HCT116 (cell line): Measurements from ENCODE around the gene SNAPC2. TPM values are rescaled to one million over a fixed set of nuclear protein-coding genes. Genes with fewer than 3 reads are reported as not detected.

Source experiments
- ATAC-seq: fragments of 200-7000 bp; cut with Tn5 transposase; 2 replicates; pipeline ENCODE4 v1.9.1; 2020; ENCODE audit warnings: mild to moderate bottlenecking, moderate library complexity
- BruUV-seq: library from RNA; stranded (reverse); fragments of 400-500 nt; replicated peaks from 2 replicates; lab custom pipeline; 2021; lab: Mats Ljungman, UMichigan
- CTCF ChIA-PET: fragments of 300-600 bp; sonication (Branson Sonifier 250); formaldehyde crosslinking; loops from one replicate; lab custom pipeline; 2021; ENCODE audit warnings: antibody characterized with exemption; lab: Charles Lee
- POLR2A ChIA-PET: fragments of 300-600, 350-600 bp; sonication (Branson Sonifier 250); formaldehyde crosslinking; loops from one replicate; lab custom pipeline; 2021; ENCODE audit warnings: antibody characterized with exemption; lab: Charles Lee
- RAD21 ChIA-PET, 2 experiments: fragments of 300-600 bp; sonication (Branson Sonifier 250); formaldehyde crosslinking; loops; one replicate each; lab custom pipeline; 2023; ENCODE audit warnings: low total read pairs in 2 of 2; ENCODE audit not compliant: uncharacterized antibody in 2 of 2, unreplicated experiment in 2 of 2, low non-redundant PET in 1 of 2; lab: Charles Lee
- DNase-seq: peaks from one replicate; pipeline ENCODE4 v3.0.0-alpha.2; 2010; ENCODE audit warnings: low read depth, low spot score
- H2AFZ ChIP-seq: fragments of 200-600 bp; shearing (Covaris generic), sonication (generic); 2 replicates; pipeline ENCODE4 v1.6.1; 2017; ENCODE audit warnings: low read depth, mixed run types, mixed read lengths, antibody characterized with exemption, low read length; ENCODE audit not compliant: poor library complexity, severe bottlenecking
- H3K27ac ChIP-seq: 2 replicates; pipeline ENCODE4 v1.5.1; 2012; ENCODE audit warnings: low read depth, low read length
- H3K27me3 ChIP-seq: fragments of 200-600 bp; sonication (generic); 2 replicates; pipeline ENCODE4 v1.6.1; 2016; ENCODE audit warnings: mixed run types, low read length, mixed read lengths; ENCODE audit not compliant: insufficient read depth
- H3K36me3 ChIP-seq, 2 experiments: fragments of 200-500 bp in 1 of 2; fragments of 200-600 bp in 1 of 2; sonication (Bioruptor generic) in 1 of 2; sonication (generic) in 1 of 2; 2 replicates each; pipeline versions ENCODE4 v1.5.1 to v1.6.1; 2014 to 2016; ENCODE audit warnings: low read length in 2 of 2, inconsistent platforms in 1 of 2, mixed read lengths in 1 of 2, mixed run types in 1 of 2; ENCODE audit not compliant: insufficient read depth in 2 of 2, control insufficient read depth in 1 of 2
- H3K4me1 ChIP-seq, 2 experiments: fragments of 200-600 bp in 1 of 2; sonication (generic) in 1 of 2; 2 replicates each; pipeline versions ENCODE4 v1.5.1 to v1.6.1; 2012 to 2017; ENCODE audit warnings: low read length in 2 of 2, inconsistent platforms in 1 of 2, mild to moderate bottlenecking in 1 of 2, mixed read lengths in 1 of 2, mixed run types in 1 of 2, moderate library complexity in 1 of 2; ENCODE audit not compliant: insufficient read depth in 2 of 2, control insufficient read depth in 1 of 2
- H3K4me2 ChIP-seq: fragments of 200-600 bp; sonication (generic); 2 replicates; pipeline ENCODE4 v1.6.1; 2017; ENCODE audit warnings: mixed run types, low read length, mixed read lengths
- H3K4me3 ChIP-seq, 2 experiments: fragments of 200-600 bp in 1 of 2; sonication (generic) in 1 of 2; replicated peaks in 1 of 2; 2 replicates each; pipeline ENCODE4 v1.5.1; 2011 to 2016; ENCODE audit warnings: low read length in 2 of 2, control low read depth in 1 of 2, low read depth in 1 of 2, mild to moderate bottlenecking in 1 of 2, mixed read lengths in 1 of 2, mixed run types in 1 of 2
- H3K79me2 ChIP-seq: fragments of 200-600 bp; sonication (generic); 2 replicates; pipeline ENCODE4 v1.6.1; 2017; ENCODE audit warnings: mild to moderate bottlenecking, mixed run types, low read length, moderate library complexity, mixed read lengths; ENCODE audit not compliant: insufficient read depth
- H3K9ac ChIP-seq: fragments of 200-600 bp; sonication (generic); 2 replicates; pipeline ENCODE4 v1.6.1; 2016; ENCODE audit warnings: low read length, mixed read lengths
- H3K9me2 ChIP-seq: fragments of 200-600 bp; sonication (generic), shearing (Covaris generic); 2 replicates; pipeline ENCODE4 v1.6.1; 2017; ENCODE audit warnings: mixed run types, mild to moderate bottlenecking, moderate library complexity; ENCODE audit not compliant: insufficient read depth
- H3K9me3 ChIP-seq, 2 experiments: fragments of 200-500 bp in 1 of 2; fragments of 200-600 bp in 1 of 2; sonication (Bioruptor generic) in 1 of 2; sonication (generic) in 1 of 2; 2 replicates each; pipeline ENCODE4 v1.6.1; 2014 to 2017; ENCODE audit warnings: low read length in 2 of 2, mixed read lengths in 2 of 2, inconsistent platforms in 1 of 2, low read depth in 1 of 2, mild to moderate bottlenecking in 1 of 2, mixed run types in 1 of 2, moderate library complexity in 1 of 2; ENCODE audit not compliant: control insufficient read depth in 1 of 2, insufficient read depth in 1 of 2
- H4K20me1 ChIP-seq: fragments of 200-600 bp; sonication (generic), shearing (Covaris generic); 2 replicates; pipeline ENCODE4 v1.6.1; 2017; ENCODE audit warnings: mixed run types, mild to moderate bottlenecking, moderate library complexity; ENCODE audit not compliant: insufficient read depth
- CEBPB ChIP-seq: IDR thresholded peaks from 2 replicates; pipeline ENCODE4 v1.6.1; 2012; ENCODE audit warnings: low read depth
- JUND ChIP-seq: IDR thresholded peaks from 2 replicates; pipeline ENCODE4 v1.6.1; 2012
- POLR2AphosphoS5 ChIP-seq: IDR thresholded peaks from 2 replicates; pipeline ENCODE4 v1.6.1; 2011; ENCODE audit warnings: mild to moderate bottlenecking, low read depth, low read length, moderate library complexity
- SIN3A ChIP-seq: IDR thresholded peaks from 2 replicates; pipeline ENCODE4 v1.6.1; 2012; ENCODE audit warnings: low read depth
- ZFX ChIP-seq: fragments of 450-650 bp; IDR thresholded peaks from 2 replicates; pipeline ENCODE4 v1.6.1; 2017
- intact Hi-C: fragments of 100-400 bp; cut with micrococcal nuclease; formaldehyde crosslinking; loops from 2 replicates; pipeline ENCODE4 v1.10.0; 2022
- total RNA-seq: library from RNA; stranded (reverse); gene quantifications from one replicate; pipeline ENCODE4 v1.2.1, GENCODE V29; 2021; ENCODE audit not compliant: unreplicated experiment
- TF ChIP-seq, protein P1 (sequence below), 3 experiments: fragments of 200-600 bp in 1 of 3; sonication (generic) in 1 of 3; IDR thresholded peaks in 2 of 3; conservative IDR thresholded peaks in 1 of 3; 2 replicates each; pipeline ENCODE4 v1.5.1; 2012 to 2017; ENCODE audit warnings: low read depth in 2 of 3, low read length in 2 of 3, antibody characterized with exemption in 1 of 3, borderline replicate concordance in 1 of 3, control low read depth in 1 of 3, mild to moderate bottlenecking in 1 of 3, mixed read lengths in 1 of 3, mixed run types in 1 of 3, moderate library complexity in 1 of 3; ENCODE audit not compliant: insufficient read depth in 1 of 3

The SNAPC2 gene
- total RNA-seq, 1 experiment from 2014 or later = 42.9 TPM

GRCh38 chr19:7926021-7926726, 6.0 kb downstream of the SNAPC2 start, which contains the start of gene CTXN1:
Gene CTXN1 (minus strand): TSS chr19:7926135. CDS start chr19:7925538, 597 bp downstream.
- H3K9ac ChIP-seq = peak within 1 kb of the TSS; percentile 56
- RAD21 ChIA-PET = no interaction called here
- 0 out of 2 replicates have a peak, but pooled peaks have one; percentile 34 for TF ChIP-seq SIN3A
- TF ChIP-seq ZFX = no peak
- TF ChIP-seq CEBPB = no peak
- TF ChIP-seq JUND = no peak
- TF ChIP-seq POLR2AphosphoS5 = peak; percentile 34
- TF ChIP-seq, protein P1, sequence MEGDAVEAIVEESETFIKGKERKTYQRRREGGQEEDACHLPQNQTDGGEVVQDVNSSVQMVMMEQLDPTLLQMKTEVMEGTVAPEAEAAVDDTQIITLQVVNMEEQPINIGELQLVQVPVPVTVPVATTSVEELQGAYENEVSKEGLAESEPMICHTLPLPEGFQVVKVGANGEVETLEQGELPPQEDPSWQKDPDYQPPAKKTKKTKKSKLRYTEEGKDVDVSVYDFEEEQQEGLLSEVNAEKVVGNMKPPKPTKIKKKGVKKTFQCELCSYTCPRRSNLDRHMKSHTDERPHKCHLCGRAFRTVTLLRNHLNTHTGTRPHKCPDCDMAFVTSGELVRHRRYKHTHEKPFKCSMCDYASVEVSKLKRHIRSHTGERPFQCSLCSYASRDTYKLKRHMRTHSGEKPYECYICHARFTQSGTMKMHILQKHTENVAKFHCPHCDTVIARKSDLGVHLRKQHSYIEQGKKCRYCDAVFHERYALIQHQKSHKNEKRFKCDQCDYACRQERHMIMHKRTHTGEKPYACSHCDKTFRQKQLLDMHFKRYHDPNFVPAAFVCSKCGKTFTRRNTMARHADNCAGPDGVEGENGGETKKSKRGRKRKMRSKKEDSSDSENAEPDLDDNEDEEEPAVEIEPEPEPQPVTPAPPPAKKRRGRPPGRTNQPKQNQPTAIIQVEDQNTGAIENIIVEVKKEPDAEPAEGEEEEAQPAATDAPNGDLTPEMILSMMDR (IDR thresholded peaks at IDR 0.05 in 2 of 3, conservative IDR thresholded peaks at IDR 0.05 in 1 of 3; ENCODE audit: borderline replicate concordance in 1 of 3, insufficient read depth in 1 of 3, low read depth in 2 of 3, low read length in 2 of 3) = no peak
- TF ChIP-seq, all 23 proteins: peak for 2
- ATAC-seq (peak; percentile 66), DNase-seq (no peak)
- H3K27ac ChIP-seq = peak within 1 kb of the TSS; percentile 71
- H2AFZ ChIP-seq = no peak within 1 kb of the TSS
- H3K4me2 ChIP-seq = peak within 1 kb of the TSS; percentile 90
- peaks cover 29 to 59% of the 10 kb centered on the region in 2 experiments for H3K4me1 ChIP-seq
- intact Hi-C loops = no loop called here
- no peaks in the 10 kb centered on the region; the same call in 1 of the 2 replicates for H3K79me2 ChIP-seq
- ChIA-PET POLR2A (interaction anchor here (1.3 kb wide), 1 partner anchor 18 kb away, joined by 4 read pairs; the partner anchor contains the start of gene TIMM44), CTCF (interaction anchor here (0.7 kb wide), 1 partner anchor 57 kb away, joined by 3 read pairs; no protein-coding TSS in a partner anchor)
- peaks cover 3 to 17% of the 10 kb centered on the region in 2 experiments for H3K36me3 ChIP-seq
- no peaks in the 10 kb centered on the region for H3K27me3 ChIP-seq
- no TSS peak for BruUV-seq
- peak within 1 kb of the TSS; percentile 40 to 52 for H3K4me3 ChIP-seq
- H3K9me3 ChIP-seq = no peaks in the 10 kb centered on the region
- no peaks in the 10 kb centered on the region for H3K9me2 ChIP-seq
- no peaks in the 10 kb centered on the region for H4K20me1 ChIP-seq
